Endothelial cell of umbilical vein (primary cell): Measurements from ENCODE around the gene TOGARAM2. TPM values are rescaled to one million over a fixed set of nuclear protein-coding genes. Genes with fewer than 3 reads are reported as not detected.

ENCODE experiments used
- BruUV-seq: library from RNA; stranded (reverse); fragments of 400-500 nt; replicated peaks from 2 replicates; lab custom pipeline; 2021; lab: Mats Ljungman, UMichigan
- CTCF ChIA-PET: fragments of 300-600, 350-600 bp; sonication (Branson Sonifier 250); formaldehyde crosslinking; loops from one replicate; lab custom pipeline; 2021; ENCODE audit warnings: antibody characterized with exemption, inconsistent platforms; lab: Charles Lee
- POLR2A ChIA-PET: fragments of 300-600, 350-600 bp; sonication (Branson Sonifier 250); formaldehyde crosslinking; loops from one replicate; lab custom pipeline; 2021; ENCODE audit warnings: antibody characterized with exemption, inconsistent platforms; lab: Charles Lee
- DNase-seq: peaks from one replicate; pipeline ENCODE4 v3.0.0-alpha.2; 2011; ENCODE audit warnings: low read depth, low spot score
- FAIRE-seq: peaks from 2 replicates; lab custom pipeline; 2011; peaks lifted over from hg19 to GRCh38; lab: Jason Lieb, UNC
- H2AFZ ChIP-seq: 2 replicates; pipeline ENCODE4 v1.6.0; 2012; ENCODE audit warnings: low read depth, low read length, control low read depth, inconsistent platforms
- H3K27ac ChIP-seq: 2 replicates; pipeline ENCODE4 v1.5.1; 2011; ENCODE audit warnings: low read depth, mild to moderate bottlenecking, control low read depth, low read length, moderate library complexity; ENCODE audit not compliant: insufficient read depth
- H3K27me3 ChIP-seq, 2 experiments: 2 replicates each; pipeline versions ENCODE4 v1.6.0 to v1.6.1; 2011; ENCODE audit warnings: low read length in 2 of 2, mixed read lengths in 1 of 2; ENCODE audit not compliant: control insufficient read depth in 2 of 2, insufficient read depth in 2 of 2
- H3K36me3 ChIP-seq, 2 experiments: 2 replicates in 1 of 2; 3 replicates in 1 of 2; pipeline ENCODE4 v1.5.1; 2011; ENCODE audit warnings: low read length in 2 of 2, mild to moderate bottlenecking in 1 of 2, moderate library complexity in 1 of 2; ENCODE audit not compliant: control insufficient read depth in 2 of 2, insufficient read depth in 2 of 2; ENCODE audit errors: extremely low read depth in 1 of 2
- H3K4me1 ChIP-seq: 3 replicates; pipeline ENCODE4 v1.5.1; 2011; ENCODE audit warnings: mild to moderate bottlenecking, low read length; ENCODE audit not compliant: control insufficient read depth, insufficient read depth; ENCODE audit errors: extremely low read depth
- H3K4me2 ChIP-seq: 2 replicates; pipeline ENCODE4 v1.6.1; 2011; ENCODE audit warnings: low read length, control low read depth, mixed read lengths; ENCODE audit not compliant: insufficient read depth
- H3K4me3 ChIP-seq, 3 experiments: fragments of 200-600 bp in 1 of 3; sonication (generic), shearing (Covaris generic) in 1 of 3; replicated peaks in 1 of 3; 2 replicates each; pipeline ENCODE4 v1.5.1; 2011 to 2016; ENCODE audit warnings: control low read depth in 3 of 3, low read length in 3 of 3, mild to moderate bottlenecking in 2 of 3, inconsistent platforms in 1 of 3, low read depth in 1 of 3, moderate library complexity in 1 of 3; ENCODE audit not compliant: insufficient read depth in 1 of 3
- H3K79me2 ChIP-seq: 2 replicates; pipeline ENCODE4 v1.6.0; 2012; ENCODE audit warnings: low read length, inconsistent platforms; ENCODE audit not compliant: control insufficient read depth, insufficient read depth
- H3K9ac ChIP-seq: replicated peaks from 2 replicates; pipeline ENCODE3; 2011; ENCODE audit warnings: low read length, control low read depth; ENCODE audit not compliant: insufficient read depth; ENCODE audit errors: extremely low read depth
- H3K9me1 ChIP-seq: replicated peaks from 3 replicates; pipeline ENCODE4 v1.6.0; 2011; ENCODE audit warnings: mild to moderate bottlenecking, low read length; ENCODE audit not compliant: control insufficient read depth, insufficient read depth; ENCODE audit errors: extremely low read depth
- H3K9me3 ChIP-seq: replicated peaks from 2 replicates; pipeline ENCODE4 v1.5.1; 2012; ENCODE audit warnings: low read length, inconsistent platforms; ENCODE audit not compliant: control insufficient read depth, insufficient read depth
- H4K20me1 ChIP-seq: replicated peaks from 2 replicates; pipeline ENCODE3; 2011; ENCODE audit warnings: mild to moderate bottlenecking, low read length; ENCODE audit not compliant: control insufficient read depth, insufficient read depth; ENCODE audit errors: extremely low read depth
- EZH2 ChIP-seq: IDR thresholded peaks from 2 replicates; pipeline ENCODE4 v1.6.1; 2012; ENCODE audit warnings: borderline replicate concordance, low read depth, mild to moderate bottlenecking, moderate library complexity, low read length, inconsistent platforms; ENCODE audit not compliant: severe bottlenecking
- FOS ChIP-seq: IDR thresholded peaks from 2 replicates; pipeline ENCODE4 v1.6.1; 2011; ENCODE audit warnings: mild to moderate bottlenecking, low read length, moderate library complexity, borderline replicate concordance; ENCODE audit not compliant: insufficient read depth
- GATA2 ChIP-seq: IDR thresholded peaks from 2 replicates; pipeline ENCODE4 v1.7.0; 2011; ENCODE audit warnings: low read depth, mild to moderate bottlenecking, moderate library complexity, mixed read lengths, low read length; ENCODE audit not compliant: insufficient read length, insufficient read depth
- POLR2A ChIP-seq: IDR thresholded peaks from 2 replicates; pipeline ENCODE4 v1.6.1; 2012; ENCODE audit warnings: low read depth, mild to moderate bottlenecking, control low read depth, low read length
- dilution Hi-C: fragments of 300-500 bp; cut with MboI; formaldehyde crosslinking; loops from one replicate; pipeline ENCODE4 v1.15.0; 2019; ENCODE audit warnings: low sequenced_read_pairs; ENCODE audit not compliant: extremely low pct_ligation_motif_present
- intact Hi-C: fragments of 100-400 bp; cut with micrococcal nuclease; formaldehyde crosslinking; loops from one replicate; pipeline ENCODE4 v1.10.0; 2022
- polyA plus RNA-seq, 4 experiments: library from polyadenylated mRNA; depleted of rRNA in 3 of 4; stranded (reverse) in 3 of 4; unstranded in 1 of 4; fragments of >200 nt; gene quantifications; 2 replicates each; pipeline versions ENCODE4 v1.2.1 to v1.2.3, GENCODE V29; 2011 to 2012; ENCODE audit warnings: missing spikeins in 1 of 4
- total RNA-seq: library from RNA; stranded (reverse); gene quantifications from 2 replicates; pipeline ENCODE4 v1.2.3, GENCODE V29; 2021
- TF ChIP-seq, protein P1 (sequence below): IDR thresholded peaks from 2 replicates; pipeline ENCODE4 v1.6.1; 2011; ENCODE audit not compliant: insufficient read depth, insufficient read length
- TF ChIP-seq, protein P2 (sequence below), 2 donors: IDR thresholded peaks; 1 replicate in 1 of 2; 2 replicates in 1 of 2; pipeline ENCODE4 v1.5.1; 2011; ENCODE audit warnings: low read length in 2 of 2, mild to moderate bottlenecking in 2 of 2, moderate library complexity in 2 of 2, control low read depth in 1 of 2, inconsistent platforms in 1 of 2, low read depth in 1 of 2; ENCODE audit not compliant: insufficient read depth in 1 of 2; ENCODE audit errors: extremely low read depth in 1 of 2

The TOGARAM2 gene
- total and polyA plus RNA-seq, 2 donors (not counting 3 experiments of a cell fraction or from before 2014, with no cell fraction given): not detected

DNA sequence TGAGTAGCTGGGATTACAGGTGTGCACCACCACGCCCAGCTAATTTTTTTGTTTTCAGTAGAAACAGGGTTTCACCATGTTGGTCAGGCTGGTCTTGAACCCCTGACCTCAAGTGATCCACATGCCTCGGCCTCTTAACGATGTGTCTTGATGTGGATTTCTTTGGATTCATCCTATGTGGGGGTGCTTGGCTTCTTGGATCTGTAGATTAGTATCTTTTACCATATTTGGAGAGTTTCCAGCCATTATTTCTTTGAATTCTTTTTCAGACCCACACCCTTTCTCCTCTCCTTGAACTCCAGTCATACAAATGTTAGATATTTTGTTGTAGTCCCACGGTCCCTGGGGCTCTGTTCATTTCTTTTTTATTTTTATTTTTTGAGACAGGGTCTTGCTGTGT, 6.8 kb upstream of the TOGARAM2 start:
- DNase-seq: no peak
- Histone ChIP-seq H3K9ac (no peak overlapping the region), H3K4me3 (no peak overlapping the region), H3K4me2 (no peak overlapping the region), H2AFZ (no peak overlapping the region), H3K79me2 (no peaks in the 10 kb centered on the region), H3K27me3 (peaks cover 0 to 2% of the 10 kb centered on the region in 2 experiments), H3K27ac (no peak overlapping the region), H4K20me1 (no peaks in the 10 kb centered on the region), H3K9me1 (no peaks in the 10 kb centered on the region), H3K36me3 (no peaks in the 10 kb centered on the region), H3K9me3 (no peaks in the 10 kb centered on the region), H3K4me1 (no peaks in the 10 kb centered on the region)
- POLR2A ChIA-PET: no interaction called here
- dilution Hi-C loops (no loop called here), intact Hi-C loops (no loop called here)
- no TSS peak for BruUV-seq
- FAIRE-seq: no peak
- CTCF ChIA-PET: no interaction called here
- no peak for TF ChIP-seq GATA2
- TF ChIP-seq FOS: no peak
- TF ChIP-seq, protein P1, sequence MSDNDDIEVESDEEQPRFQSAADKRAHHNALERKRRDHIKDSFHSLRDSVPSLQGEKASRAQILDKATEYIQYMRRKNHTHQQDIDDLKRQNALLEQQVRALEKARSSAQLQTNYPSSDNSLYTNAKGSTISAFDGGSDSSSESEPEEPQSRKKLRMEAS: no peak
- no peak for TF ChIP-seq POLR2A
- TF ChIP-seq, protein P2, sequence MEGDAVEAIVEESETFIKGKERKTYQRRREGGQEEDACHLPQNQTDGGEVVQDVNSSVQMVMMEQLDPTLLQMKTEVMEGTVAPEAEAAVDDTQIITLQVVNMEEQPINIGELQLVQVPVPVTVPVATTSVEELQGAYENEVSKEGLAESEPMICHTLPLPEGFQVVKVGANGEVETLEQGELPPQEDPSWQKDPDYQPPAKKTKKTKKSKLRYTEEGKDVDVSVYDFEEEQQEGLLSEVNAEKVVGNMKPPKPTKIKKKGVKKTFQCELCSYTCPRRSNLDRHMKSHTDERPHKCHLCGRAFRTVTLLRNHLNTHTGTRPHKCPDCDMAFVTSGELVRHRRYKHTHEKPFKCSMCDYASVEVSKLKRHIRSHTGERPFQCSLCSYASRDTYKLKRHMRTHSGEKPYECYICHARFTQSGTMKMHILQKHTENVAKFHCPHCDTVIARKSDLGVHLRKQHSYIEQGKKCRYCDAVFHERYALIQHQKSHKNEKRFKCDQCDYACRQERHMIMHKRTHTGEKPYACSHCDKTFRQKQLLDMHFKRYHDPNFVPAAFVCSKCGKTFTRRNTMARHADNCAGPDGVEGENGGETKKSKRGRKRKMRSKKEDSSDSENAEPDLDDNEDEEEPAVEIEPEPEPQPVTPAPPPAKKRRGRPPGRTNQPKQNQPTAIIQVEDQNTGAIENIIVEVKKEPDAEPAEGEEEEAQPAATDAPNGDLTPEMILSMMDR (IDR thresholded peaks at IDR 0.05; ENCODE audit: extremely low read depth in 1 of 2, insufficient read depth in 1 of 2, low read depth in 1 of 2, low read length in 2 of 2): no peak
- TF ChIP-seq EZH2: no peak
